ENCODE data around the gene DENND4A.
"Not testable (repeated sequence)": the region's sequence is repeated elsewhere in the genome, so short reads cannot be mapped to it uniquely, and the experiment has no call there.

Gene DENND4A

DNA sequence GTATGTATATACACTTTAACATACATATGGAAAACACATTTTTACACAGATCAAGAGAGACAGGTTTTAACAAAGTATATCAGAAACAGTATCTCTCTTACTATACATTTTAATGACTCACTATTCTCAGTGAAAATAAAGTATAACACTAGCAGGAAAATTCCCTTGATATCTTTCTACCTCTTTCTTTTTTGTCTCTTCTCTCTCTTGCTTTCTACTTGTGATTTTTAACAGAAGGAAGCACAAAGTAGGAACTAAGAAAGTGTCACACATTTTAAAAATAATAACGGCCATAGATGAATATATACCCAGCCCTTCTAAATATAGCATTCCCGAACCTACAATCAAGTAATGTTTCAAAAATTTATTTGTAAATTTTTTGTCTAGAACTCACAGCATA is 4.8 kb downstream of the DENND4A start:
- DNase-seq, result no peak

DNA sequence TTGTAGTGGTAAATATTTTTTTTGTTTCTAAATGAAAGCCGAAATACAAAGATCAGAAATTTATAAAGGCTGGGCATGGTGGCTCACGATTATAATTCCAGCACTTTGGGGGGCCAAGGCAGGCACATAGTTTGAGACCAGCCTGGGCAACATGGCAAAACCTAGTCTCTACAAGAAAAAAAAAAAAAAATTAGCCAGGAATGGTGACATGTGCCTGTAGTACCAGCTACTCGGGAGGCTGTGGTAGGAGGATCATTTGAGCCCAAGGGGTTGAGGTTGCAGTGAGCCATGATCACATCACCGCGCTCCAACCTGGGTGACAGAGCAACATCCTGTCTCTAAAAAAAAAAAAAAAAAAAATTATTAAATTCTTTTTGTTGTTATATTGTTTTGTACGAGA is 6.9 kb downstream of the DENND4A start:
- DNase-seq, result no peak

DNA sequence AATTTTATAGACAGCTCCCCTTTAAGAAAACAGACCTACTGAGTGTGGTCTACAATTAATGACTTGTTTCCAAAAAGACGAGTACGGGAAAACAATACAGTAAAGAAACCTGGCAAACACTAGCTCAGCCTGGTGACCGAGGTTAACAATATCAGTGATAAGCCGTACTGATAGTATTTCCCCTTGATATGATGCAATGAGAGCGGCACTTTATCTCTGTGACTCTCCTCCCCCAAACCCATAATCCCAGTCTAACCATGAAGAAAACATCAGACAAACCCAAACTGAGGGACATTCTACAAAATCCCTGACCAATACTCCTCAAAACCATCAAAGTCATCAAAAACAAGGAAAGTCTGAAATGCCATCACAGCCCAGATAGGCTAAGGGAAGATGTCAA is 8.2 kb downstream of the DENND4A start:
- no peak for DNase-seq

DNA sequence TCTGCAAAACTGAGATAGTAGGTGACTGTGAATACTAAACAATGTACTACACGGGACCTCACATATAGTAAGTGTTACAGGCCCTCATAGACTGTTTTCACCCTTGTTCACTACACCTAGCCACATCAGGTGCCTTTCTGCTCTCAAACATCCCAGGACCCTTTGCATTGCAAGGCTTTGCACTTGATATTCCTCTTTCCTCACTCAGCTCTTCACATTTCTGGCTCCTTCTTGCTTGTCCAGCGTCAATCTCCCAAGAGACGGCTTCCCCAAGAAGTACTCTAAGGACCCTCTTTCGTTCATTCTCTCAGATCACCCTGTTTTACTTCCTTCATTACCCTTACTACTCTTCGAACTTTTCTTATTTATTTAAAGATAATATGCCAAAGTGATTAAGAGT is 10.0 kb downstream of the DENND4A start:
- no peak for DNase-seq

DNA sequence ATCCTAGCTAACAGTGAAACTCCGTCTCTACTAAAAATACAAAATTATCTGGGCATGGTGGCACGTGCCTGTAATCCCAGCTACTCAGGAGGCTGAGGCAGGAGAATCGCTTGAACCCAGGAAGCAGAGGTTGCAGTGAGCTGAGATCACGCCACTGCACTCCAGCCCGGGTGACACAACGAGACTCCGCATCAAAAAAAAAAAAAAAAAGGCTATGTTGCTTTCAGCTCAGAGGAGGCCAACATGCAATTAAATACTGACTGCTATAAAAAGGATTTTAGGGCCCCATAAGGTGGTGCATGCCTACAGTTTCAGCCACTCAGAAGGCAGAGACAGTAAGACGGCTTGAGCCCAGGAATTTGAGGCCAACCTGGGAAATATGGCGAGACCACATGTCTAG is 13.4 kb downstream of the DENND4A start:
- DNase-seq, result not testable (repeated sequence)

DNA sequence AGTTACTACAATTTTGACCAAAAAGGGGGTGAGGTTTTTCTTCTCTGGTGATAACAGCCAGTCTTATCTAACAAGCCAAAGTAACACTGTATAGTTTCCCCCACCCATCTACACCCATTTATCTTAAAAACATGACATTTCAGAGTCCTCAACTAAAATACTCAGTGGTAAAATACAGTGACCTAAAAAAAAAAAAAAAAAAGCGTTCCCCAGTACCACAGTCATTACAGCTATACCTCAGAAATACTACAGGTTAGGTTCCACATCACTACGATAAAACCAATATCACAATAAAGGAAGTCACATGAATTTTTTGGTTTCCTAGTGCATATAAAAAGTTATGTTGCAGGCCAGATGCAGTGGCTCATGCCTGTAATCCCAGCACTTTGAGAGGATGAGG is 13.8 kb downstream of the DENND4A start:
- DNase-seq, result no peak

DNA sequence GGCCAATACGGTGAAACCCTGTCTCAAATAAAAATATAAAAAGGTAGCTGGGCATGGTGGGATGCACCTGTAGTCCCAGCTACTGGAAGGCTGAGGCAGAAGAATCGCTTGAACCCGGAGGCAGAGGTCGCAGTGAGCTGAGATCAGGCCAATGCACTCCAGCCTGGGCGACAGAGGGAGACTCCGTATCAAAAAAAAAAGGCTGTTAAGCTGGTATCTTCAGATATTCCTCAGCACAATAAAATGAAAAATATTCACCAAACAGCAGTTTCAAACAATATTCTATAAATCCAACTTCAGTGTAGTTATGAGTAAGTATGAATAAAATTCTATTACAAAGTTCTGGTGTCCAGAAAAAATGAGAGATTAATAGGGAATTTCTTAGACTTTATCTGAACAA is 14.2 kb downstream of the DENND4A start:
- no peak for DNase-seq

DNA sequence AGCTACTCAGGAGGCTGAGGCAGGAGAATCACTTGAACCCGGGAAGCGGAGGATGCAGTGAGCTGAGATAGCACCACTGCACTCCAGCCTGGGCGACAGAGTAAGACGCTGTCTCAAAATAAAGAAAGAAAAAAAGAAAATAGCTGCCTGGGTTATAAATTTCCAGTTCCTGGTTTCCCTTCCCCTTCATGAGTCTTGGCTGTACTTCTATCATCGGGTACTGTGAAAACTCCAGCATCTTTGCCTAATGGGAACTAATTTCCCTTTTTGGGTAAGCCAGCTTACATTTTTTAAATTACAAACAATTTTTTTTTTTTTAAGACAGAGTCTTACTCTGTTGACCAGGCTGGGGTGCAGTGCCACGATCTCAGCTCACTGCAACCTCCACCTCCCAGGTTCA is 15.0 kb downstream of the DENND4A start:
- no peak for DNase-seq

DNA sequence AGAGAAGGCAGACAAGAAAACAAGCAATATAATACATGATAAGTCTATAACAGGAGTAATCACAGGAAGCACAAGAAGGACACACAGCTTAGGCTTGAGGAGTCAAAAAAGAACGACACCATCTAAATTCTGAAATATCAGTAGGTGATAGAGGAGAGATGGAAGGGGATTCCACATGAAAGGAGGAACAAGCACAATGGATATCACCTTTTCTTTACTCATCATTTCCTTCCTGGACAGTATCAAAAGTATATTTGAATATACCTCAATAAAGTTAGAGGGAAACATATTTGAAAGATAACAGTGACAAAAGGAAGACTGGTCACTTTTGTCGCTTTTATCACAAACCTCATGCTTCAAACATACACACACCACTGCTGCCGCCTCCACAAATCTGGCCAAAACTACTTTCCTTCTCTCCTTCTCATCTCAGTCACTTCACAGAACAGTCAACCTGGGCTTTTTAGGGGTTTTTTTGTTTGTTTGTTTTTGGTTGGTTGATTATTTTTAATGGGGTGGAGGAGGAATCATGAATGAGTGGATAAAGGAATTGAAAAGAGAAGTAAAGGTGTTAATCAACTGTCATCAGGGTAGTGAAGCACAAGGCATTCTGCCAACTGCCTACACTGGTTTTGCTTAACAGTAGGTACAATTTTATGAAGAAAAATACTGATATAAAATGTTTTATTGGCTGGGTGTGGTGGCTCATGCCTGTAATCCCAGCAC is 18.5 kb downstream of the DENND4A start:
- no peak for DNase-seq

DNA sequence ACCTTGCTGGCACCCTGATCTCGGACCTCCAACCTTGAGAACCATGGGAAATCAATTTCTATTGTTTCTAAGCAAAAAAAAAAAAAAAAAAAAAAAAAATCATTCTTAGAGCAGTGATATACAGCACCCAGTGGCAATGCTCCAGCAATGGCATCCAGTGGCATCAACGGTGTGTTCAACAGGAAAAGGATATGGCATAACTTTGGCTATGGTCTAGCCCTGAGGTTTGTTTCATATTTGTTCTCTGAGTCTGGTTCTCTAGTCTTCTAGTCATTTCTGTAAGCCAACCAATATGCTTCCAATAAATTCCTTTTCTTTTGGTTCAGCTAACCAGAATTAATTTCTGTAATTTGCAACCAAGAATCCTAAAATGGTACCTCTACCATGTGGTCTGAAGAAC is 19.2 kb downstream of the DENND4A start:
- peak; percentile 12 for DNase-seq

DNA sequence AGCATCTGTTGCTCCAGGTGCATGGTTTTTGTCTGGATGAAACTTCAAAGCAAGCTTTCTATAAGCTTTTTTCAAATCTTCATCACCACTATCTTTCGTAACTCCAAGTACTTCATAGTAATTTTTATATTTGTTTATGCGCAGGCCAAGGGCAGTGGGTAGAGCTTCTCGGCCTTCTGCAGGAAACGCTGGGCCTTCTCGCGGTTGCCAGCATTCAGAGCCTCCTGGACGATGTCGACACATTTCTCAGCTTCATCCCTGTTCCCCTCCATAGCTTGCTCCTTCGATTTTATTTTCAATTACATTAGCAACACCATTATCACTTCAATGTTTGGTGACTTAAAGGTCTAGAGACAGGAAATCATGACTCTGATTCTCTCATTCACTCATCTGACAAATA is 20.2 kb downstream of the DENND4A start:
- no peak for DNase-seq

DNA sequence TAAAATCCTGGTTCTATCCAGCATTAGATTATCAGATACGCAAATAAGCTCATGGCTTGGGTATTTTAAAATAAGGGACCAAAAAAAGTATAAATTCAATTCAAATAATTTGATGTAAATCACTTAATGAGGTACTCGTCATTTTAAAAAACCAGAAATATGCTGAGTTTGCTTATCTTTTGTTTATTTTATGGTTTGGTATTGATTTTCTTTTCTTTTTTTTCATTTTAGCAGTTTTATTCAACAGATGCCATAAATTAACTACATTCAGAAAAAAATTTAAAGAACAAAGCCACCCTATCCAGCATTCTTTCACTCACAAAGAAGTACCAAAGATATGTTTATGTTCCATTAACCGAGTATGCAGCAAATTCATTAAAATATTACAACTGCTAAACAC is 22.6 kb downstream of the DENND4A start:
- no peak for DNase-seq

DNA sequence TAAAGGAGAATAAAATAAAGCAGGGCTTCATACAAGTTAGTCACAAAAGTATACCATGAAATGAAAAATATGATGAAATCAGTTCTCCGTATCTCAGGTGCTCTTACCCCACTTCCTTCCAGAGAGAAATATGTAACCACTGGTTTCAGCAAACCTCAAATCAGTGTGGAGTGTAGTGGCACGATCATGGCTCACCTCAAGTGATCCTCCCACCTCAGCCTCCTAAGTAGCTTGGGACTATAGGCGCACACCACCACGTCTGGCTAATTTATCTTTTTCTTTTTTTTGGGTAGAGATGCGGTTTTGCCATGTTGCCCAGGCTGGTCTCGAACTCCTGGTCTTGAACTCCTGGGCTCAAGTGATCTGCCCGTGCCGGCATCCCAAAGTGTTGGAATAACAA is 24.2 kb downstream of the DENND4A start:
- no peak for DNase-seq

DNA sequence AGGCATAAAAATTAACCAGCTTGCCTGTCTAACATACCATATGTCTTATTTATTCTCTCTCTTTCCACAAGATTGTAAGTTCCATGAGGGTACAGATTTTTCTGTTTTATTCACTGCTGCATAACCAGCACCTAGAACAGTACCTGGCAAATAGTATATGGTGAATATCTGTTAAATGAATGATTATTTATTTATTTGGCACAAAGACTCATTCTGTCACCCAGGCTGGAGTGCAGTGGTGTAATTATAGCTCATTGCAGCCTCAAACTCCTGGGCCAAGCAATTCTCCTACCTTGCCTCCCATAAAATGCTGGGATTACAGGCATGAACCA is 24.9 kb downstream of the DENND4A start:
- no peak for DNase-seq

DNA sequence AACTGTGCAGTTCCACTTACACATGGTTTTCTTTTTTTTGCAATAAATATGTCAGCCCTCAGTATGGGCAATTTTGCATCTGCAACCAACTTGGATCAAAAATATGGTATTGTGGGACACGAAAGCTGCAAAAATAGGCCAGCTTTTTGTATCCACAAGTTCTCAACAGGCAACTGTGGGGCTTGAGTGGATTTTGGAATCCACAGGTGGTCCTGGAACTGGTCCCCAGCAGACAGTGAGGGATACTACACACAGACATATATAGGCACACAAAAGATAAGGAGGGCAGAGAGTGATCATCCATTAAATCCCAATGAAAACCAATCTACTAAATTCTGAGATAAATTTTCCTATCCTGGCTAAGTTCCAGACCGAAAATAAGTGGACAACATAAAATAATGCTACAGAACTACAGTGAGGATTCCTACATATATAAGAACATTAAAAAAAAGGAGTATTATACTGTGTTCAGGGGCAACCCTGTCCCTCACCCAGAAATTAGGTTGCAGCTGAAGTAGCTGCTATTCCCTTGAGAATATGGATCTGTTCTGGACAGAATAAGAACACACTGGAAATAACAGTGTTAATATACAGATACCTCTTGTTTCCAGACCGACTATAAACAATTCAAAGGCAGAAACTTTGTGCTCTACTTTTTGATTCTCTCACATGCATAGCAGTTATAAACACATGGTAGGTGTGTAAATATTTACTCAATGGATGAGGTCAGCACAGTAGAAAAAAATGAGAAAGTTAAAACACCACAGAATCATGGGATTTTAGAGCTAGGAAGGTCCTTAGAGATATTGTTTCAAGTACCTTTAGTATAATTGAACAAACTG is 25.4 kb downstream of the DENND4A start:
- DNase-seq, result no peak

DNA sequence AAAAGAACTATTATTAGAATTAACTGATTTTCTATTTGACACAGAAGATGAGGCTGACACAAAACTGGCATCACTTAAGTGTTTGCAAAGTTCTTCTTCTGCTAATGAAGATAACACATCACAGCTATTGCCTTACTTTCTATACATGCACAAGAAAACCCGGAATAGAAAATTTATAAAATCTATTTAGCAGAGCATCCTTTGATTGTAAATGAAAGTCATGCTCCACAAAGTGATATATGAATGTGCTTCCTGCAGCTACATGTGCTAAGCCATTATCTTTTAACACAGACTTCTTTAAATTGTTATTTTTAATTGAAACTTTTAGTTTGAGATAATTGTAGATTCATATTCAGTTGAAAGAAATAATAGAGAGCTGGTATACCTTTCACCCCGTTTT is 27.0 kb downstream of the DENND4A start:
- DNase-seq, result no peak

DNA sequence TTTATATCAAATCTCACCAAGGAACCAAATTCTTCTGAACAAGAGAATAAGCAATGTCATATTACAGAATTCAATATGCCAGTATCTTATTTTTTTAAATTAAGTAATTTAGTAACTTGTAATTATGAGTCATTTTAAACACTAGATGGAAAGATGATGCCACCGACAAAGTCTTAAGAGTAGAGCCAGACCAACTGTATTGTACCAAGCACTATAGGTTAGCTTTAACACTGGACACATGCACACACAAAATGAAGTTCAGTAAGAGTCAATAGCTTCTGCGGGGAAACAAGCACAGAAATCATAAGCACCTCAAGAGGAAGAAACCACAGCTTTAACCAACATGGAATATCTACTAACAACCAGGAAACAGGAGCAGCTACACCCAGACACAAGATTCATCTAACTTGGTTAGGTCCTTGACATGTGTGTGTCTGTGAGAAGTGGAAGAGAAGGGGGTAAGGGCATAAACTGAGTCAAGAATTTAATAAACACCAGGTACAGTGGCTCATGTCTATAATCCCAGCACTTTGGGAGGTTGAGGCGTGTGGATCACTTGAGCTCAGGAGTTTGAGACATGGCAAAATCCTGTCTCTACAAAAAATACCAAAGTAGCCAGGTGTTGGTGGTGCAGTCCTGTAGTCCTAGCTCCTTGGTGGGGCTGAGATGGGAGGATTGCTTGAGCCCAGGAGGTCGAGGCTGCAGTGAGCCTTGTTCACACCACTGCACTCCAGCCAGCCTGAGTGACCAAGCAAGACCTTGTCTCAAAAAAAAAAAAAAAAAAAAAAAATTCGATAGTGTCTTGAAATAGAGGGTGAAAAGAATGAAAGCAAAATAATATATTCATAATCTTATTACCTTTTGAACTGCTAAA is 28.9 kb downstream of the DENND4A start:
- DNase-seq, result no peak

DNA sequence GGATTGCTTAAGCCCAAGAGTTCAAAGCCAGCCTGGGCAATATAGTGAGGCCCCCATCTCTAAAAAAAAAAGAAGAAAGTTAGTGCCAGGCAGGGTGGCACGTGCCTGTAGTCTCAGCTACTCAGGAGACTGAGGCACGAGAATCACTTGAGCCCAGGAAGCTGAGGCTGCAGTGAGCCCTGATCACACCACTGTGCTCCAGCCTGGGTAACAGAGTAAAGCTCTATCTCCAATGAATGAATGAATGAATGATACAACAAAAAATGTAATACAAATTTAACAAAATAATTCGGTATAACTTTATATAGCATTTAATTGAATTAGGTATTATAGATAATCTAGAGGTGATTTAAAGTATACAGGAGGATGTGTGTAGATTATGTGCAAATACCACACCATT is 29.7 kb downstream of the DENND4A start:
- no peak for DNase-seq

DNA sequence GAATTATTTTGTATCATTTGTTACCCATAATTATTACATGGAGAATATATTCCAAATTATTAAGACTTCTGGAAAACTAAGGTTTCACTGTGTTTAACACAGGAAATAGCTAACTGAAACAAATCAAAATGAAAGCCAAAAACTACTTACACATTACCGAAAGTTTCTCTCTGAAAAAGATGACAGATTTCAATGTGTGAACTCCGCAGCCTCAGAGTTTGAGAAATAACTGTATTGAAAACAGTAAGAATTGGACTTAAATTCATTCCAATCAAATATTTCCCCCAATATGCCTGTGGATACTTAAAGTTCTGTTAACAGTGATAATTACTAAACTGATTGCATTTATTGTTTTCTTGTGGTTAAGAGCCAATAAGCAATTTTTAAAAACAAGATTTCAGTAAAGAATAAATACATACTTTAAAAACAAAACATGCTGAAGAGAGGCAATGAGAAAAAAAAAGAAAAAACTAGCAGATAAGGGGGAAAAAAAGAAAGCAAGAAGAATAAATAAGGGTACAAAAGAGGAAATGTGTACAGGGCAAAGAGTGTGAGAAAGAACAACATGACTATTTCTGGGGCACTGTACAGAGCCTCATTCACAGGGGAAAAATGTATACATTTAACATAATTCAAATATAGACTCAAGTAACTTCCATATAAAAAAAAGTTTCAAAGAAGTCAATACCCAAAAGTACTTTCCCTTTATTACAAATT is 30.7 kb downstream of the DENND4A start:
- DNase-seq, result no peak

DNA sequence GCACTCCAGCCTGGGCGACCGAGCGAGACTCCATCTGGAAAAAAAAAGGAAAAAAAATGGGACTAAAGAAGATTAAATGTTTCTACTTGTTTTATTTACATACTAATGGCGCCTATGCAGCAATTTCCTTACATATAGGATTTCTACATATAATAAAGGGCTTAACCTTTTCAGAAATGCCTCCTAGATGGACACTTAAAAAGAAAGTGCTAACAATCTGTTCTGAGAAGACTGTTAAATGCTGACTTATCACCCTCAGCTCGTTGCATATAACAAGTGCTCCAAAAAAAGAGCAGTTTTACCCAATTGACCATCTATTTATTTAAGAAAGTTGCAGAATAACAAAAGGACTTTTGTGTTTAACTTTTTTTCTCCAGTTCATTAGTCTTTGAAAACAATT is 32.7 kb downstream of the DENND4A start:
- DNase-seq, result no peak

DNA sequence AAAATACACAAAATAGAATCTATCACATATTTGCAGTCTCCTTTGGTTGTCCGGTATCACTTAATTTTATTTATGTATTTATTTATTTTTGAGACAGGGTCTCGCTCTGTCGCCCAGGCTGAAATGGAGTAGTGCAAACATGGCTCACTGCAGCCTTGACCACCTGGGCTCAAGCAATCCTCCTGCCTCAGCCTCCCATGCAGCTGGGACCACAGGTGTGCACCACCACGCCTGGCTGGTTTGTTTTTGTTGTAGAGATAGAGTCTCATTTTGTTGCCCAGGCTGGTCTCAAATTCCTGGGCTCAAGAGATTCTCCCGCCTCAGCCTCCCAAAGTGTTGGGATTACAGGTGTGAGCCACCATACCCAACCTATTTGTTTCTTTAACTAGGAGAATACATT is 33.9 kb downstream of the DENND4A start:
- no peak for DNase-seq

DNA sequence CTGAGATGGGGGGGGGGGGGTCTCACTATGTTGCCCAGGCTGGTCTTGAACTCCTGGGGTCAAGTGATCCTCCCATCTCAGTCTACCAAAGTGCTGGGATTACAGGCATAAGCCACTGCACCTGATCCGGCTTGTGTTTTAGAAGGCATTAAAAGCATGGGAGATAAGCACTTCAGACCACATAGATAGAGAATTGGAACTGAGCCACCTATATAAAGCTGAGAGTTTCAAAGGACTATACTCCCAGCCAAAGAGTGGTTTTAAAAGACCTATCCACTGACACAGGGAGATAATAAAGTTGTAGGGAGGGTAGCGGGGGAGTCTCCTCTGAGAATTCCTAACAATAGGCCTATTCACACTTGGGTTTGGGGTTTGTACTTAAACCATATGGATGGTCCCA is 34.8 kb downstream of the DENND4A start:
- DNase-seq, result no peak

DNA sequence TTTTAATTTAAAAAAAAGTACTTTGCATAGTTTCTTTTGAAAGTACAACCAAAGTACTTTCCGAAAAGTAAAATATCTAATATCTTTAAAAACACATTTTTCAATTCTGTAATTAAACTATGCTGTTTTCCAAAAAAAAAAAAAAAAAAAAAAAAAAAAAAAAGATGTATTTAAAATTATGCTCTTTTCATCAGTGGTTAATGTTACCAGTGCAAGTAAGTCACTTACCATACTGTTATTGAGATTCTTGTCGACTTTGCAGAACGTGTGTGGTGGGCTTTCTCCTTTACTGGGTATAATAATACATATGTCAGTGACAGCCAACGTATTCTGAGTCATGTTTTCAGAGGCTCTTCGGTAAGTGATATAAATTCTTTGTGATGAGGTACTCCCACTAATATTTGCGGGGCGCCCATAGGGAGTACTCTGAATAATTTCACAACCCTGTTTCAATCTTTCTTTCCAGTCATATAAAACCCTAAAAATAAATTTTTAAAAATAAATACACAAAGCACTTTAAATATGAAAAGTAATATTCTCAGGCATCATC is 39.9 kb downstream of the DENND4A start:
- DNase-seq, result peak; percentile 63

Measured in fibroblast of skin of right biceps (primary cell).